ENCODE results near the gene TBL1Y.
"Not testable (repeated sequence)": the region's sequence is repeated elsewhere in the genome, so short reads cannot be mapped to it uniquely, and the experiment has no call there.

TBL1Y gene

DNA sequence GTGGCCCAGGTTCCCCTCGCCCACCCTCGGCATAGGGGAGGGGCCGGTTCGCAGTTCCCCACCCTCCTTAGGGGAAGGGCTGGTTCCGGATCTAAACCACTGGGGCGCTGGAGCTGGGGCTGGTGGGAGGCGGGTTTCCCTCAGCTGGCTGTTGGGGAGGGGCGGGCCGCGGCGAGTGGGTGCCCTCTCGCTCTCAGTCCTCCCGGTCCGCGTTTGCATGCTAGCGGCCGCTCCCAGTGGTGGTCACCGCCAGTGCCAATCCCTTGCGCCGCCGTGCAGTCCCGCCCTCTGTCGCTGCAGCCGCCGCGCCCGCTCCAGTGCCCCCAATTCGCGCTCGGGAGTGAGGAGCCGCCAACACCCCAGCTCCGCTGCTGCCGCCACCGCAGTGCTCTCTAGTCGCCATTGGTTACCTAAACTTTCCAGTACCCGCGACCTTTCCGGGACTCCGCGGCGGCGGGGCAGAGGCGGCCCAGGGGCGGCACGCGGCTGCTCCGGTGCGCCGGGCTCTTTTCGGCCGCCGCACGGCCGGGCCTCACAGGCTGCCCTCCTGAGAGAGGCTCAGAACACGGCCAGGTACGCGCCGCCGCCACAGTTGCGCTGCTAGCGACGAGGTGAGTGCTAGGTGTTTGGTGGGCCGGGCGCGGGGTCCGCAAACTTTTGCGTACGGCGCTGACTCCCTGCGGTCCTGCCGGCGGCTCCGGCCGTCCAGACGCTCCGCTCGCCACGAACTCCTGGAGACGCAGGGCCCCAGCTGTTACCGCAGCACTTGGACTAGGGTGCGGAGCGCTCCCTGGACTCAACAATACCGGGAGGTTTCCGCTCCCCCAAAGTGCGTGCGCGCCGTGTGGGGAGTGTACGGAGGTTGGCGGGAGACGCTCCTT is at the start of gene TBL1Y:
Gene TBL1Y, plus strand, starts transcription at position 326 of the 881 bp plus-strand sequence. CDS start 114,388 bp downstream, outside the sequence.
- Mint-ChIP-seq H3K27me3 (peaks cover 12% of the 10 kb centered on the region), H3K36me3 (no peaks in the 10 kb centered on the region), H3K9me3 (ENCODE audit: low read depth) (no peaks in the 10 kb centered on the region), H3K4me3 (peak within 1 kb of the TSS; percentile 40), H3K4me1 (ENCODE audit: low read depth) (peaks cover 8% of the 10 kb centered on the region), H3K27ac (no peak within 1 kb of the TSS)

DNA sequence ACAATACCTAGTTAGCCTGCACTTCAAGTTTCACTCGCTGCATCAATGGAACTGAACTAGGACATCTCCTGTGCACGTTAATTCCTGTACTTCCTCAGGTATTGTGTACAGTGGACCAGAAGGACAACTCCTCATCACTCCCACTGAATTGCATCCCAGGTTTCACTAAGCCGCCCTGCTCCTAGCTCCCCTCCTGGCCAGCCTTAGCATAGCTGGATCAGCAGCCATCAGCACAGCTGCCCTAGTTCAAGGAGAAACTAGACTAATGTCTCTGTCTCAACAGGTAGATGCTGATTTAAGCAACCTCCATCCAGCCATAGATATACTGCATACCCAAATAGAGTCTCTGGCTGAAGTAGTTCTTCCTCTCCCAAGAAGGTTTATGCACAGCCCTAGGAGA is 16.0 kb upstream of the TBL1Y start:
- Mint-ChIP-seq H3K27me3 (no peaks in the 10 kb centered on the region), H3K4me1 (ENCODE audit: low read depth) (no peaks in the 10 kb centered on the region), H3K36me3 (no peaks in the 10 kb centered on the region), H3K4me3 (no peak overlapping the region), H3K27ac (no peak overlapping the region), H3K9me3 (ENCODE audit: low read depth) (no peaks in the 10 kb centered on the region)

GRCh38 chrY:6895236-6895635 is 15.3 kb upstream of the TBL1Y start:
- Mint-ChIP-seq H3K9me3 (ENCODE audit: low read depth) (no peaks in the 10 kb centered on the region), H3K4me3 (no peak overlapping the region), H3K27me3 (no peaks in the 10 kb centered on the region), H3K36me3 (no peaks in the 10 kb centered on the region), H3K4me1 (ENCODE audit: low read depth) (no peaks in the 10 kb centered on the region), H3K27ac (no peak overlapping the region)

- H3K27ac Mint-ChIP-seq; H3K36me3 Mint-ChIP-seq; H3K27me3 Mint-ChIP-seq; H3K4me1 Mint-ChIP-seq (ENCODE audit: low read depth); H3K4me3 Mint-ChIP-seq; H3K9me3 Mint-ChIP-seq (ENCODE audit: low read depth): not testable (repeated sequence)
These were observed 8.4 kb upstream of the TBL1Y start for GRCh38 chrY:6902116-6902515.

DNA sequence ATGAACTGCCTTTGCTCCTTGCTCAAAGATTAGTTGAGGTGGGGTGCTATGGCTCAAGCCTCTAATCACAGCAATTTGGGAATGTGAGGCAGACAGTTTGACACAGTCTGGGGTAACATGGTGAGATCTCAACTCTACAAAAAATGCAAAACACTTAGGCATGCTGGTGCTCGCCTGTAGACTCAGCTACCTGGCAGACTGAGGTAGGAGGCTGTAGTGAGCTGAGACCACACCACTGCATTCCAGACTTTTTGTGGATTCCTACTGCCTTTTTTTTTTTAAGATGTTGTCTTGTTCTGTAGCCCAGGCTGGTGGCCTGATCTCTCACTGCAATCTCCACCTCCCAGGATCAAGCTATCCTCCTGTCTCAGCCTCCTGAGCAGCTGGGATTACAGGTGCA is 2.9 kb upstream of the TBL1Y start:
- Mint-ChIP-seq H3K27me3 (peaks cover 7% of the 10 kb centered on the region), H3K4me1 (ENCODE audit: low read depth) (peaks cover 8% of the 10 kb centered on the region), H3K9me3 (ENCODE audit: low read depth) (no peaks in the 10 kb centered on the region), H3K36me3 (no peaks in the 10 kb centered on the region), H3K4me3 (no peak overlapping the region), H3K27ac (no peak overlapping the region)

- not testable (repeated sequence) for H3K9me3 Mint-ChIP-seq (ENCODE audit: low read depth); H3K4me3 Mint-ChIP-seq; H3K36me3 Mint-ChIP-seq; H3K4me1 Mint-ChIP-seq (ENCODE audit: low read depth); H3K27ac Mint-ChIP-seq; H3K27me3 Mint-ChIP-seq
These were observed 2.5 kb upstream of the TBL1Y start for GRCh38 chrY:6908021-6908420.

DNA sequence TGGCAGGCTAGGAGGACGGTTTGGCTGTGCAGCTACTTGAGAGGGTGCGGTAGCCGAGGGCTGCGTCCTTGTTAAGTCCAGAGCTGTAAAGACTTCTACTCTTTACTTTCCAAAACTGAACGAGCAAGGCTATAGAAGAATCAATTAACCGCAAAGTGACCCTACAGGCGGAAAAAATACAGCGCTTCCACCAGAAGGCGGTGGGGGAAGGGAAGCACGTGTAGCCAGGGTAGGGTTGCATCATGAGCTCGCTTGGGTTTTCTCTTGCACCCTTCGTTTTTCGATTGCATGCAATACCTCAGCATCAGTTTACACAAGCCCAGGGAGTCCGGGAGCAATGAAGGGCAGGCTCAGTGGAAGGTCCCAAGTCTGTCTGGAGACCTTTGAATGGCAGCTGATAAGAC is 1.4 kb upstream of the TBL1Y start:
- H3K27ac Mint-ChIP-seq, result no peak overlapping the region
- peaks cover 8% of the 10 kb centered on the region for H3K4me1 Mint-ChIP-seq (ENCODE audit: low read depth)
- no peaks in the 10 kb centered on the region for H3K36me3 Mint-ChIP-seq
- peaks cover 12% of the 10 kb centered on the region for H3K27me3 Mint-ChIP-seq
- no peaks in the 10 kb centered on the region for H3K9me3 Mint-ChIP-seq (ENCODE audit: low read depth)
- H3K4me3 Mint-ChIP-seq, result peak overlapping the region; percentile 58

GRCh38 chrY:6909856-6910255 is 641 bp upstream of the TBL1Y start:
- H3K27me3 Mint-ChIP-seq, result peaks cover 12% of the 10 kb centered on the region
- no peaks in the 10 kb centered on the region for H3K9me3 Mint-ChIP-seq (ENCODE audit: low read depth)
- H3K4me1 Mint-ChIP-seq (ENCODE audit: low read depth), result peaks cover 8% of the 10 kb centered on the region
- no peak overlapping the region for H3K27ac Mint-ChIP-seq
- H3K36me3 Mint-ChIP-seq, result no peaks in the 10 kb centered on the region
- H3K4me3 Mint-ChIP-seq, result peak overlapping the region; percentile 40

- H3K27me3 Mint-ChIP-seq, result peaks cover 12% of the 10 kb centered on the region
- peaks cover 8% of the 10 kb centered on the region for H3K4me1 Mint-ChIP-seq (ENCODE audit: low read depth)
These were observed 870 bp downstream of the TBL1Y start, which contains the start of gene AMELY for GRCh38 chrY:6911253-6911881. Gene AMELY (minus strand): TSS chrY:6911752. CDS start chrY:6872608, 39,144 bp downstream.

DNA sequence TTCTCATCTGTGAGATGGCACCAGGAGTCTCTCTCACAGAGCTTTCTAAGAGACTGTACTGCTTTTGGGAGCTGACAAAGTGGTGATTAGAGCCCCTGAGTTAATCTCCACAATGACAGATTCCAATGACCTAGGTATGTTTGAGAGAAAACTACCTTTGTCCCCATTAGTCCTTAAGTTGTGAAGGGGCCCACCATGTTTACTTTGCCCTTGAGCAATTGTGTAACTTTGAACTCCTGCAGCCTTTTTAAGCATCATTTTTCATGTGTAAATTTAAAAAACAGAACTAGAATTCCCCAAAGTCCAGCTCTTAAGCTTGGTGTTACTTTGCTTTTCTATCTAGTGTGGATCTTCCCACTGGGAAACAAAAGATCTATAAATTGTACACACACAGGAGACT is 2.9 kb downstream of the TBL1Y start:
- H3K4me1 Mint-ChIP-seq (ENCODE audit: low read depth), result peaks cover 8% of the 10 kb centered on the region
- peaks cover 12% of the 10 kb centered on the region for H3K27me3 Mint-ChIP-seq
- no peaks in the 10 kb centered on the region for H3K9me3 Mint-ChIP-seq (ENCODE audit: low read depth)
- H3K27ac Mint-ChIP-seq, result no peak overlapping the region
- H3K36me3 Mint-ChIP-seq, result no peaks in the 10 kb centered on the region
- H3K4me3 Mint-ChIP-seq, result no peak overlapping the region

More at GRCh38 chrY:6911253-6911881, 870 bp downstream of the TBL1Y start, which contains the start of gene AMELY:
- H3K27ac Mint-ChIP-seq, result no peak within 1 kb of the TSS
- peak within 1 kb of the TSS; percentile 7 for H3K4me3 Mint-ChIP-seq
- H3K36me3 Mint-ChIP-seq, result no peaks in the 10 kb centered on the region
- H3K9me3 Mint-ChIP-seq (ENCODE audit: low read depth), result no peaks in the 10 kb centered on the region

- H3K4me3 Mint-ChIP-seq, result no peak overlapping the region
- no peaks in the 10 kb centered on the region for H3K36me3 Mint-ChIP-seq
- no peaks in the 10 kb centered on the region for H3K9me3 Mint-ChIP-seq (ENCODE audit: low read depth)
- no peak overlapping the region for H3K27ac Mint-ChIP-seq
- H3K27me3 Mint-ChIP-seq, result no peaks in the 10 kb centered on the region
- no peaks in the 10 kb centered on the region for H3K4me1 Mint-ChIP-seq (ENCODE audit: low read depth)
These were observed 10.6 kb downstream of the TBL1Y start for GRCh38 chrY:6921061-6921460.

DNA sequence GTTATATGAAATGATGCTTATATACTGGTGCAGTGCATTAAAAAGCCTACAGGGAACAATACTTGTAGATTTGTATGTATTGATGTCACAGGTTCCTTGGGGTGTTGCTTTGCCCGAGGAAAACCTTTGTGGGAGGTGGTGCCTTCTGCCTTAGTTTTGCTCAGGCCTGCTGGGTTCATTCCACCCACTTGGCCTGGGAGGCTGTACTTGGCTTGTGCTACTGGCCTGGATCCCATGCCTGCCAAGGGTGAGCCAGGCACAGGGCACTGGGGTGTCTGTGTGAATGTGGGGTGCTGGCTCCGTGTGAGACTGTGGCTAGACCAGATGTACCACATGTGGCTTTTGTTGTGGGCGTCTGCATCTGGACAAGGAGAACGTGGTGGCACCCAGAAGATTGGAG is 17.8 kb downstream of the TBL1Y start:
- H3K4me3 Mint-ChIP-seq, result no peak overlapping the region
- no peak overlapping the region for H3K27ac Mint-ChIP-seq
- H3K27me3 Mint-ChIP-seq, result no peaks in the 10 kb centered on the region
- H3K9me3 Mint-ChIP-seq (ENCODE audit: low read depth), result no peaks in the 10 kb centered on the region
- no peaks in the 10 kb centered on the region for H3K36me3 Mint-ChIP-seq
- no peaks in the 10 kb centered on the region for H3K4me1 Mint-ChIP-seq (ENCODE audit: low read depth)

- no peaks in the 10 kb centered on the region for H3K36me3 Mint-ChIP-seq
- H3K9me3 Mint-ChIP-seq (ENCODE audit: low read depth), result no peaks in the 10 kb centered on the region
- no peak overlapping the region for H3K4me3 Mint-ChIP-seq
- H3K27me3 Mint-ChIP-seq, result no peaks in the 10 kb centered on the region
- H3K4me1 Mint-ChIP-seq (ENCODE audit: low read depth), result no peaks in the 10 kb centered on the region
- H3K27ac Mint-ChIP-seq, result no peak overlapping the region
These were observed 18.7 kb downstream of the TBL1Y start for GRCh38 chrY:6929237-6929636.

DNA sequence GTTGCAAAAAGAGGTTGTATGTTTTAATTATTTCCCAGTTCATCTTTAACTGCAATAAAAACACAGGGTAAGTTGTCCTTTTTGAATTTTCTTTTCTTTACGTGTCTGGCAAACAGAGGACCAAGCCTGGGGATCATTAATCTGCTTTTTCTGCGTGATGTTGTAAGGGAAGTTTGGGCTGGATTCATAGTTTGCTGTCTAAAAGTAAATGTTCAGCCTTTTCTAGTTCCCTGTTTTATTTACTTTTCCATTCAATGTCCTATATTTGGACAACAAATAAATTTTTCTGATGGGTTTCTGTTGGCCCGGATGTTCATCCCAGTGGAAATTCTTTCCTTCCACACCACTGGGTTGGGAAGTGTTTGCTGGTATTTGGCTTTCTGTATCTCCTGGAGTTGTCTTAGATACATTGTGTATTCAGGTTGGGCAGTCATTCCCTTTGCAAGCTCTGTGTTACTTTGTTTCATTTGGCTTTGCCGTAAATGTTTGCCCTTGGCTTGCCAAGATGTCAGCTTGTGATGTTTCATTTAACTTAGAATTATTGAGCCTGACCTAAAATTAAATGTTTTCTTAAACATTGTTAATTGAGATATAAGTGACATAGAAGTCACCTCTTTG is 21.4 kb downstream of the TBL1Y start:
- no peaks in the 10 kb centered on the region for H3K36me3 Mint-ChIP-seq
- no peak overlapping the region for H3K27ac Mint-ChIP-seq
- no peaks in the 10 kb centered on the region for H3K27me3 Mint-ChIP-seq
- no peak overlapping the region for H3K4me3 Mint-ChIP-seq
- H3K9me3 Mint-ChIP-seq (ENCODE audit: low read depth), result no peaks in the 10 kb centered on the region
- H3K4me1 Mint-ChIP-seq (ENCODE audit: low read depth), result no peaks in the 10 kb centered on the region

DNA sequence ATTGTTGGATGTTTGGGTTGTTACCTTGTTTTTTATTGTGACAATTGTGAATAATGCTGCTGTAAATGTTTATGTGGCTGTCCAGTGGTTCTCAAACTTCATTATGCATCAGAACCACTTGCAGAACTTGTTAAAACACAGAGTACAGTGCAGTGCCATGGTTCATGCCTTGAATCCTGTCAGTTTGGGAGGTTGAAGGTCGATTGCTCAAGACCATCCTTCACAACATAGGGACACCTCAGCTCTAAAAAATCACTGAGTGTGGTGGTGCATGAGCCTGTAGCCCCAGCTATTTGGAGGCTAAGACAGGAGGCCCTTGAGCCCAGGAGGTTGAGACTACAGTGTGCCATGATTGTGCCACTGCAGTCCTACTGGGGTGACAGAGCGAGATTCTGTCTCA is 25.0 kb downstream of the TBL1Y start:
- Mint-ChIP-seq H3K36me3 (no peaks in the 10 kb centered on the region), H3K4me3 (no peak overlapping the region), H3K27ac (no peak overlapping the region), H3K27me3 (no peaks in the 10 kb centered on the region), H3K4me1 (ENCODE audit: low read depth) (no peaks in the 10 kb centered on the region), H3K9me3 (ENCODE audit: low read depth) (no peaks in the 10 kb centered on the region)
